ENCODE measurements around the gene TWF2. TPM values are rescaled to one million over a fixed set of nuclear protein-coding genes. Genes with fewer than 3 reads are reported as not detected.

The TWF2 gene
- total RNA-seq, 1 experiment from 2014 or later = 102 TPM

GRCh38 chr3:52183786-52184445 is 55.0 kb downstream of the TWF2 start:
- no peak for DNase-seq
- Histone ChIP-seq H4K20me1 (ENCODE audit: insufficient read depth) (no peaks in the 10 kb centered on the region), H3K36me3 (ENCODE audit: low read depth) (no peaks in the 10 kb centered on the region), H3K9me2 (ENCODE audit: insufficient read depth) (no peaks in the 10 kb centered on the region), H3K9me3 (ENCODE audit: insufficient read depth, low read depth) (no peaks in the 10 kb centered on the region), H3K4me2 (no peak overlapping the region), H3K79me2 (ENCODE audit: low read depth) (no peaks in the 10 kb centered on the region), H2AFZ (no peak overlapping the region), H3K4me1 (replicated peaks; ENCODE audit: insufficient read depth) (peaks cover 1% of the 10 kb centered on the region), H3K4me3 (no peak overlapping the region), H3K27me3 (ENCODE audit: insufficient read depth, low read depth) (no peaks in the 10 kb centered on the region), H3K27ac (no peak overlapping the region), H3F3A (ENCODE audit: insufficient read depth, low read depth) (no peaks in the 10 kb centered on the region; the same call in none of the 2 replicates)
- no TSS peak for BruUV-seq (replicated peaks)
- POLR2A ChIA-PET (ENCODE audit: unreplicated experiment) = no interaction called here
- intact Hi-C loops (cut with micrococcal nuclease; ENCODE audit: unreplicated experiment) = no loop called here
- CTCF ChIA-PET = interaction anchor here (0.6 kb wide), 2 partner anchors 13 to 155 kb away, joined by 3 to 6 read pairs; no protein-coding TSS in a partner anchor
- no peak for TF ChIP-seq CTCF (conservative IDR thresholded peaks at IDR 0.05)
- no peak for TF ChIP-seq EZH2 (IDR thresholded peaks at IDR 0.05; ENCODE audit: low read depth)

GRCh38 chr3:52182691-52183090 is 56.3 kb downstream of the TWF2 start:
- Histone ChIP-seq H3K36me3 (ENCODE audit: low read depth) (no peaks in the 10 kb centered on the region), H3K9me3 (ENCODE audit: insufficient read depth, low read depth) (no peaks in the 10 kb centered on the region), H3K4me1 (replicated peaks; ENCODE audit: insufficient read depth) (peaks cover 5% of the 10 kb centered on the region; the same call in 1 of the 2 replicates), H3K4me2 (no peak overlapping the region), H3K79me2 (ENCODE audit: low read depth) (no peaks in the 10 kb centered on the region), H3K27ac (no peak overlapping the region), H3K4me3 (no peak overlapping the region), H2AFZ (no peak overlapping the region), H3K27me3 (ENCODE audit: insufficient read depth, low read depth) (no peaks in the 10 kb centered on the region), H3K9me2 (ENCODE audit: insufficient read depth) (no peaks in the 10 kb centered on the region), H3F3A (ENCODE audit: insufficient read depth, low read depth) (no peaks in the 10 kb centered on the region; the same call in none of the 2 replicates), H4K20me1 (ENCODE audit: insufficient read depth) (no peaks in the 10 kb centered on the region)
- no TSS peak for BruUV-seq (replicated peaks)
- peak in 1 of 2 experiments; percentile 12 for DNase-seq
- intact Hi-C loops (cut with micrococcal nuclease; ENCODE audit: unreplicated experiment) = no loop called here
- no peak for TF ChIP-seq CTCF (conservative IDR thresholded peaks at IDR 0.05)
- TF ChIP-seq EZH2 (IDR thresholded peaks at IDR 0.05; ENCODE audit: low read depth) = no peak
- CTCF ChIA-PET = no interaction called here
- POLR2A ChIA-PET (ENCODE audit: unreplicated experiment) = no interaction called here

- Histone ChIP-seq H3K27me3 (ENCODE audit: insufficient read depth, low read depth) (no peaks in the 10 kb centered on the region), H3K27ac (no peak overlapping the region), H2AFZ (no peak overlapping the region), H3K36me3 (ENCODE audit: low read depth) (no peaks in the 10 kb centered on the region), H3K4me2 (no peak overlapping the region), H3K4me3 (no peak overlapping the region), H3K4me1 (replicated peaks; ENCODE audit: insufficient read depth) (peaks cover 10% of the 10 kb centered on the region), H3K79me2 (ENCODE audit: low read depth) (no peaks in the 10 kb centered on the region), H4K20me1 (ENCODE audit: insufficient read depth) (no peaks in the 10 kb centered on the region), H3K9me2 (ENCODE audit: insufficient read depth) (no peaks in the 10 kb centered on the region), H3F3A (ENCODE audit: insufficient read depth, low read depth) (no peaks in the 10 kb centered on the region; the same call in none of the 2 replicates), H3K9me3 (ENCODE audit: insufficient read depth, low read depth) (no peaks in the 10 kb centered on the region)
- intact Hi-C loops (cut with micrococcal nuclease; ENCODE audit: unreplicated experiment) = no loop called here
- no peak for TF ChIP-seq CTCF (conservative IDR thresholded peaks at IDR 0.05)
- TF ChIP-seq EZH2 (IDR thresholded peaks at IDR 0.05; ENCODE audit: low read depth) = no peak
- ChIA-PET CTCF (no interaction called here), POLR2A (ENCODE audit: unreplicated experiment) (no interaction called here)
- no TSS peak for BruUV-seq (replicated peaks)
- peak in 1 of 2 experiments; percentile 10 for DNase-seq
Measured at GRCh38 chr3:52182196-52182595, 56.8 kb downstream of the TWF2 start.
